Measurements from ENCODE around the gene VAC14. TPM values are rescaled to one million over a fixed set of nuclear protein-coding genes. Genes with fewer than 3 reads are reported as not detected.

Gene VAC14
- total RNA-seq, 1 experiment from 2014 or later: 35.3 TPM

DNA sequence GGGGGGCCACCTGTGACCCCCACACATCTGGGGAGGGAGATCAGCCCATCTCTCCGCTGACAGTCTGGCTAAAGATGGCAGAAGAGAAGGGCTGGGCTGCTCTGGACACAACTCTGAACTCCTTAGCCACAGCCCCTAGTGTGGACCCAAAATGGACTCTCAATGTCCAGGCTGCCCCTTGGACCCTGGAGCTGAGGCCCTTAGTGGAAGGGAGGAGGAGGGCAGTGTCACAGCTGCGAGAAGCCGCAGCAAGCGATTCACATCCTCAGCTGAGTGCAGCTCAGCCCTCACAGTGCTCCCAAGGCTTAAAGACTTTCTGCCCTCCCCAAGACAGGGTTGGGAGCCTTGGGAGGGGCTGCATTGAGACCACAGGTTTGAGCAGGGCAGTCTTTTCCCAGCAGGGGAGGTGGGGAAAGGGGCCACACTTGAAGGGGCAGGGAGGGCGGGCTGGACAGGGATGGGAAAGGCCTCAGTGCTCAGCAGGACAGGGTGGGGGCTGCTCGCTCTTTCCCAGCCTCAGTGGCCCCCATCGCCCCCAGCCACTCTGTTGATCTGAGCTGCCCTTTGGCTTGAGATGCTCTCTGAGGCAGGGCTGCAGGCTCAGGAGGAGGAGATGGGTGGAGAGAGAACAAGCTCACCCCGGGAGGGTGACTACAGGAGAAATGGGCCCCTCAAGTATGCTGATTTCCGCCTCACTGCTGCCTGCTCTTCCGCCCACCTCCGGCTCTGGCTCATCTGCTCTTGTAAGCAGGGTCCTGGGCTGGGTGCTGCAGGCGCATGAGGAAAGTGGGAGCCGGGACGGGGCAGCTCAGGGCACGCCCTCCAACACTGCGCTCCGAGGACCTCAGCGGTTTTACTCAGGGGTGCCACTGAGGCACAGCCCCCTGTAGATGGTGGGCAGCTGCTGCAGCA is 64.2 kb downstream of the VAC14 start:
- Histone ChIP-seq H4K20me1 (ENCODE audit: insufficient read depth) (no peaks in the 10 kb centered on the region), H3K36me3 (ENCODE audit: control insufficient read depth in 1 of 2, insufficient read depth in 2 of 2, low read length in 2 of 2) (no peaks in the 10 kb centered on the region), H3K27me3 (ENCODE audit: insufficient read depth, low read length) (no peaks in the 10 kb centered on the region), H3K79me2 (ENCODE audit: insufficient read depth, low read length) (no peaks in the 10 kb centered on the region), H3K9ac (ENCODE audit: low read length) (no peak overlapping the region), H3K9me3 (ENCODE audit: control insufficient read depth in 1 of 2, insufficient read depth in 1 of 2, low read depth in 1 of 2, low read length in 2 of 2) (no peaks in the 10 kb centered on the region), H3K27ac (ENCODE audit: low read depth, low read length) (no peak overlapping the region), H3K4me3 (replicated peaks in 1 of 2; ENCODE audit: low read depth in 1 of 2, low read length in 2 of 2) (no peak overlapping the region), H2AFZ (ENCODE audit: low read depth, low read length, poor library complexity, severe bottlenecking) (no peak overlapping the region), H3K9me2 (ENCODE audit: insufficient read depth) (no peaks in the 10 kb centered on the region), H3K4me1 (ENCODE audit: control insufficient read depth in 1 of 2, insufficient read depth in 2 of 2, low read length in 2 of 2) (no peaks in the 10 kb centered on the region), H3K4me2 (ENCODE audit: low read length) (no peak overlapping the region)
- intact Hi-C loops (cut with micrococcal nuclease): no loop called here
- ChIA-PET RAD21 (ENCODE audit: low non-redundant PET in 1 of 2, low total read pairs in 2 of 2, uncharacterized antibody in 2 of 2, unreplicated experiment in 2 of 2) (no interaction called here), CTCF (no interaction called here), POLR2A (no interaction called here)
- ATAC-seq: no peak
- BruUV-seq (replicated peaks): no TSS peak
- no peak for TF ChIP-seq YY1 (IDR thresholded peaks at IDR 0.05; ENCODE audit: extremely low read depth, insufficient replicate concordance, low read depth, low read length)
- TF ChIP-seq FOSL1 (IDR thresholded peaks at IDR 0.05; ENCODE audit: low read depth): no peak
- TF ChIP-seq, protein P1, sequence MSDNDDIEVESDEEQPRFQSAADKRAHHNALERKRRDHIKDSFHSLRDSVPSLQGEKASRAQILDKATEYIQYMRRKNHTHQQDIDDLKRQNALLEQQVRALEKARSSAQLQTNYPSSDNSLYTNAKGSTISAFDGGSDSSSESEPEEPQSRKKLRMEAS (IDR thresholded peaks at IDR 0.05): no peak
- DNase-seq (ENCODE audit: low read depth, low spot score): no peak

DNA sequence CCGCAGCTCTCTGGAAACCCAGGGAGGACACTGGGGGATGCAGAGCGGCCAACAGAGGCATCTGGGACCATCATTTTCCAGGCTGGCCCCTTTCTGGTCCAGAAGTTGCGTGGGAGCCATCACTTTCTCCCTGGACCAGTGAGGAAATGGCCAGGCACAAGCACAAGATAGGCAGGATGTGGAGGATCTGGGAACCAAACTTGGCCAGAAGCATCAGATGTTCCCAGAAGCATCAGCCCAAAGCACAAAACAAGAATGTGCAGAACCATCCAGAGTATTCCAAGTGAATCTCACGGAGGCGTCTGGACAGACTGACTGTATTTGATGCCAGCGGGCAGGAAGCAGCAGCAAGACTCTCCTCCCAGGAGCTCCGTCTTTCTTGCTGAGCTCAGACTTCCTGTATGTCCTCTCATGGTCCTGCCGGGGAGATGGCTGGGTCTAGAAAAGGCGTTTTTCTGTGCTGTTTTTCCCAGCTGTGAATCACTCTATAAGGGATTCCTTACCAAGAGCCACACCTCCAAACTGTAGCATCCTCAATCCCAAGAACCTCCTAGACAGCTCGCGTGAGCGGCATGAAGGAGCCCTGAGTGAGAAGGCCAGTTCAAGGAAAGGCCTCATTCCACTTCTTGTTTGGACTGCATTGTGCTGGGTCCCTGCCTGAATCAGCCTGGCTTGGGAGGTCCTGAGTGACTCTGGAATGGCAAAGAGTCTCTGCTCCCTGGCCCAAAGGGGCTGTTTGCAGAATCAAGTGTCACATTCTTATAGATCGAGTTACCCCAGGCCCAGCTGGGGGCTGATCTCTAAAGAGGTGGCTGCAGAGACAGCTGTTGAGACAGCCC is 65.6 kb downstream of the VAC14 start:
- BruUV-seq (replicated peaks): no TSS peak
- intact Hi-C loops (cut with micrococcal nuclease): no loop called here
- TF ChIP-seq EGR1 (IDR thresholded peaks at IDR 0.05; ENCODE audit: low read depth) (no peak), ZNF274 (IDR thresholded peaks at IDR 0.05; ENCODE audit: low read depth, low read length) (no peak), SIN3A (IDR thresholded peaks at IDR 0.05; ENCODE audit: low read depth) (no peak), SP1 (IDR thresholded peaks at IDR 0.05; ENCODE audit: low read depth) (no peak), RAD21 (IDR thresholded peaks at IDR 0.05; ENCODE audit: low read depth) (no peak), SRF (IDR thresholded peaks at IDR 0.05; ENCODE audit: low read depth) (no peak), POLR2A (IDR thresholded peaks at IDR 0.05; ENCODE audit: borderline replicate concordance, extremely low read depth, insufficient read depth, insufficient read length) (no peak), POLR2AphosphoS5 (IDR thresholded peaks at IDR 0.05; ENCODE audit: low read depth, low read length) (no peak), JUND (IDR thresholded peaks at IDR 0.05) (no peak), YY1 (IDR thresholded peaks at IDR 0.05; ENCODE audit: extremely low read depth, insufficient replicate concordance, low read depth, low read length) (no peak)
- TF ChIP-seq, protein P1 (IDR thresholded peaks at IDR 0.05): no peak
- TF ChIP-seq, protein P2, sequence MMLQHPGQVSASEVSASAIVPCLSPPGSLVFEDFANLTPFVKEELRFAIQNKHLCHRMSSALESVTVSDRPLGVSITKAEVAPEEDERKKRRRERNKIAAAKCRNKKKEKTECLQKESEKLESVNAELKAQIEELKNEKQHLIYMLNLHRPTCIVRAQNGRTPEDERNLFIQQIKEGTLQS (IDR thresholded peaks at IDR 0.05): no peak
- TF ChIP-seq, protein P3, sequence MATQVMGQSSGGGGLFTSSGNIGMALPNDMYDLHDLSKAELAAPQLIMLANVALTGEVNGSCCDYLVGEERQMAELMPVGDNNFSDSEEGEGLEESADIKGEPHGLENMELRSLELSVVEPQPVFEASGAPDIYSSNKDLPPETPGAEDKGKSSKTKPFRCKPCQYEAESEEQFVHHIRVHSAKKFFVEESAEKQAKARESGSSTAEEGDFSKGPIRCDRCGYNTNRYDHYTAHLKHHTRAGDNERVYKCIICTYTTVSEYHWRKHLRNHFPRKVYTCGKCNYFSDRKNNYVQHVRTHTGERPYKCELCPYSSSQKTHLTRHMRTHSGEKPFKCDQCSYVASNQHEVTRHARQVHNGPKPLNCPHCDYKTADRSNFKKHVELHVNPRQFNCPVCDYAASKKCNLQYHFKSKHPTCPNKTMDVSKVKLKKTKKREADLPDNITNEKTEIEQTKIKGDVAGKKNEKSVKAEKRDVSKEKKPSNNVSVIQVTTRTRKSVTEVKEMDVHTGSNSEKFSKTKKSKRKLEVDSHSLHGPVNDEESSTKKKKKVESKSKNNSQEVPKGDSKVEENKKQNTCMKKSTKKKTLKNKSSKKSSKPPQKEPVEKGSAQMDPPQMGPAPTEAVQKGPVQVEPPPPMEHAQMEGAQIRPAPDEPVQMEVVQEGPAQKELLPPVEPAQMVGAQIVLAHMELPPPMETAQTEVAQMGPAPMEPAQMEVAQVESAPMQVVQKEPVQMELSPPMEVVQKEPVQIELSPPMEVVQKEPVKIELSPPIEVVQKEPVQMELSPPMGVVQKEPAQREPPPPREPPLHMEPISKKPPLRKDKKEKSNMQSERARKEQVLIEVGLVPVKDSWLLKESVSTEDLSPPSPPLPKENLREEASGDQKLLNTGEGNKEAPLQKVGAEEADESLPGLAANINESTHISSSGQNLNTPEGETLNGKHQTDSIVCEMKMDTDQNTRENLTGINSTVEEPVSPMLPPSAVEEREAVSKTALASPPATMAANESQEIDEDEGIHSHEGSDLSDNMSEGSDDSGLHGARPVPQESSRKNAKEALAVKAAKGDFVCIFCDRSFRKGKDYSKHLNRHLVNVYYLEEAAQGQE (IDR thresholded peaks at IDR 0.05; ENCODE audit: low read depth): no peak

More for the DNA sequence above, 65.6 kb downstream of the VAC14 start:
- RAD21 ChIA-PET (ENCODE audit: low non-redundant PET in 1 of 2, low total read pairs in 2 of 2, uncharacterized antibody in 2 of 2, unreplicated experiment in 2 of 2): no interaction called here
- Histone ChIP-seq H3K36me3 (ENCODE audit: control insufficient read depth in 1 of 2, insufficient read depth in 2 of 2, low read length in 2 of 2) (peaks cover 0 to 3% of the 10 kb centered on the region in 2 experiments; a peak in 1 of 4 replicates), H3K79me2 (ENCODE audit: insufficient read depth, low read length) (no peaks in the 10 kb centered on the region), H2AFZ (ENCODE audit: low read depth, low read length, poor library complexity, severe bottlenecking) (no peak overlapping the region), H3K27me3 (ENCODE audit: insufficient read depth, low read length) (no peaks in the 10 kb centered on the region), H3K9ac (ENCODE audit: low read length) (no peak overlapping the region), H3K27ac (ENCODE audit: low read depth, low read length) (no peak overlapping the region), H3K4me3 (replicated peaks in 1 of 2; ENCODE audit: low read depth in 1 of 2, low read length in 2 of 2) (no peak overlapping the region), H3K4me1 (ENCODE audit: control insufficient read depth in 1 of 2, insufficient read depth in 2 of 2, low read length in 2 of 2) (no peaks in the 10 kb centered on the region), H3K9me3 (ENCODE audit: control insufficient read depth in 1 of 2, insufficient read depth in 1 of 2, low read depth in 1 of 2, low read length in 2 of 2) (no peaks in the 10 kb centered on the region), H3K9me2 (ENCODE audit: insufficient read depth) (no peaks in the 10 kb centered on the region), H4K20me1 (ENCODE audit: insufficient read depth) (no peaks in the 10 kb centered on the region), H3K4me2 (ENCODE audit: low read length) (no peak overlapping the region)
- CTCF ChIA-PET: no interaction called here
- no peak for ATAC-seq
- DNase-seq (ENCODE audit: low read depth, low spot score): no peak
- POLR2A ChIA-PET: no interaction called here
